GM12865 (cell line): ENCODE data around the gene ZC3H7B.
"Not testable (repeated sequence)": the region's sequence is repeated elsewhere in the genome, so short reads cannot be mapped to it uniquely, and the experiment has no call there.

Experiments
- DNase-seq: peaks from one replicate; pipeline ENCODE4 v3.0.0; 2010; ENCODE audit warnings: low read depth
- H3K4me3 ChIP-seq: 2 replicates; pipeline ENCODE4 v1.5.1; 2011; ENCODE audit warnings: mild to moderate bottlenecking, low read depth, low read length, control low read depth
- TF ChIP-seq, protein P1 (sequence below): IDR thresholded peaks from 2 replicates; pipeline ENCODE4 v1.5.1; 2011; ENCODE audit warnings: low read length, control low read depth, low read depth, inconsistent platforms; ENCODE audit not compliant: insufficient read depth; ENCODE audit errors: missing control alignments

ZC3H7B gene

DNA sequence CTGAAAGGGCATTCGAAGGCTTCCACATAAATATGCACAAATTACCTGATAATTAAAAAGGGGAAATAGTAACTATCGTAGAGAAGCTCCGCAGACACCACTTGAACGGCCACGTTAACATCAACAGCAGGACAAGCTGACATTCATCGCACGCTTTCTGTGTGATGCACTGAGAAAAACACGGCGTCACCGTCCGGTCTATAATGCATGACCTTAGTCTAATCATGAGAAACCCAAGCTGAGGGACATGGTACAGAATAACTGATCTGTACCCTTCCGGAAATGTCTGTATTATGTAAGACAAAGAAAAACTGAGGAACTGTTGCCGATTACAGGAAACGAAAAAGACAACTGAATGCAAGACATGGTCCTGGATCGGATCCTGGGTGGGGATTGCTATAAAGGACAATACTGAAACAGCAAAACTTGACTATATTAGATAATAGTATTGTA, 14.7 kb upstream of the ZC3H7B start:
- DNase-seq: peak; percentile 74
- H3K4me3 ChIP-seq: peak overlapping the region; percentile 94
- TF ChIP-seq, protein P1, sequence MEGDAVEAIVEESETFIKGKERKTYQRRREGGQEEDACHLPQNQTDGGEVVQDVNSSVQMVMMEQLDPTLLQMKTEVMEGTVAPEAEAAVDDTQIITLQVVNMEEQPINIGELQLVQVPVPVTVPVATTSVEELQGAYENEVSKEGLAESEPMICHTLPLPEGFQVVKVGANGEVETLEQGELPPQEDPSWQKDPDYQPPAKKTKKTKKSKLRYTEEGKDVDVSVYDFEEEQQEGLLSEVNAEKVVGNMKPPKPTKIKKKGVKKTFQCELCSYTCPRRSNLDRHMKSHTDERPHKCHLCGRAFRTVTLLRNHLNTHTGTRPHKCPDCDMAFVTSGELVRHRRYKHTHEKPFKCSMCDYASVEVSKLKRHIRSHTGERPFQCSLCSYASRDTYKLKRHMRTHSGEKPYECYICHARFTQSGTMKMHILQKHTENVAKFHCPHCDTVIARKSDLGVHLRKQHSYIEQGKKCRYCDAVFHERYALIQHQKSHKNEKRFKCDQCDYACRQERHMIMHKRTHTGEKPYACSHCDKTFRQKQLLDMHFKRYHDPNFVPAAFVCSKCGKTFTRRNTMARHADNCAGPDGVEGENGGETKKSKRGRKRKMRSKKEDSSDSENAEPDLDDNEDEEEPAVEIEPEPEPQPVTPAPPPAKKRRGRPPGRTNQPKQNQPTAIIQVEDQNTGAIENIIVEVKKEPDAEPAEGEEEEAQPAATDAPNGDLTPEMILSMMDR: no peak

DNA sequence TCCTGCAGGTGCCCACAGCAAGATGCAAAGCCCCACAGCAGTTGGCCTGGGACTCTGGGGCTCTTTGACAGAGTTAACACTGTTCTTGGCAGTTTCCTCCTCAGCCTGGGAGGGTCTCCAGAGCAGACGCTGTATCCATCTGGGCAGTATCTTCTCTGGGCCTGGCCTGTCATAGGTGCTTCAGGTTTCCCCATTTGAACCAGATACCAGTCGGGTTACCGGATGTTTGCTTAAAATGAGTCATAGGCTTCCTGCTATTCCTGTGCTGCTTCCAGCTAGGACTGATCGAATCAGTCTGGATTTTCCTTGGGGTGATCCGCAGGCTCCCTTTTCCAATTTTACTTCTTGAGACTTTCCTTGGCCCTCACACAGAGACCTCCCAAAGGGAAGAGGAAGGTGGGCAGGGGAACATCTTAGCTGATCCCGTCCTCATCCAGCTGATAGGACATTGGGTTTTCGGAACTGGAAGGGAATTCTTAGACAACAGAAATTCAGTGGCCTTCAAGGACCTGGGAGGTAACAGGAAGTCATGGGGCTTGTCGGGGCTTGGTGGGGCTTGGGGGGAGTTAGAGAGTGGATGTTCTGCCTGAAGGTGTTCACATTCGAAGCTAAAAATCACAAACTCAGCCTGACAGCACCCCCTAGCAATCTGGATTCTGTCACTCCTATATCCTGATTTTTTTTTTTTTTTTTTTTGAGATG, 12.9 kb upstream of the ZC3H7B start:
- no peak overlapping the region for H3K4me3 ChIP-seq
- no peak for DNase-seq
- TF ChIP-seq, protein P1: no peak

DNA sequence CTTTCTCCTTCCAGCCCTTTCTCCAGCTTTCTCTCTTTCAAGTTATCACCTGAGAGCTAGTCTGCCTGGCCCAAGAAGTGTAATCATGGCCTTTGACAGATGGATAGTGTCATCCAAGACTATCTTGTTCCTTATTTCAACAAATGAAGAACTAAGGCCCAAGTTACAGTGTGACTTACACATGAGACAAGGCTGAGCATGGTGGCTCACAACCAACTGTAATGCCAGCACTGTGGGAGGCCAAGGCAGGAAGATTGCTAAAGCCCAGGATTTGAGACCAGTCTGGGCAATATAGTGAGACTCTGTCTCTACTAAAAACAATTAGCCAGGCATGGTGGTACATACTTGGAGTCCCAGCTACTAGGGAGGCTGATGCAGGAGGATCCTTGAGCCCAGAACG, 11.7 kb upstream of the ZC3H7B start:
- TF ChIP-seq, protein P1: no peak
- no peak for DNase-seq
- H3K4me3 ChIP-seq: no peak overlapping the region

DNA sequence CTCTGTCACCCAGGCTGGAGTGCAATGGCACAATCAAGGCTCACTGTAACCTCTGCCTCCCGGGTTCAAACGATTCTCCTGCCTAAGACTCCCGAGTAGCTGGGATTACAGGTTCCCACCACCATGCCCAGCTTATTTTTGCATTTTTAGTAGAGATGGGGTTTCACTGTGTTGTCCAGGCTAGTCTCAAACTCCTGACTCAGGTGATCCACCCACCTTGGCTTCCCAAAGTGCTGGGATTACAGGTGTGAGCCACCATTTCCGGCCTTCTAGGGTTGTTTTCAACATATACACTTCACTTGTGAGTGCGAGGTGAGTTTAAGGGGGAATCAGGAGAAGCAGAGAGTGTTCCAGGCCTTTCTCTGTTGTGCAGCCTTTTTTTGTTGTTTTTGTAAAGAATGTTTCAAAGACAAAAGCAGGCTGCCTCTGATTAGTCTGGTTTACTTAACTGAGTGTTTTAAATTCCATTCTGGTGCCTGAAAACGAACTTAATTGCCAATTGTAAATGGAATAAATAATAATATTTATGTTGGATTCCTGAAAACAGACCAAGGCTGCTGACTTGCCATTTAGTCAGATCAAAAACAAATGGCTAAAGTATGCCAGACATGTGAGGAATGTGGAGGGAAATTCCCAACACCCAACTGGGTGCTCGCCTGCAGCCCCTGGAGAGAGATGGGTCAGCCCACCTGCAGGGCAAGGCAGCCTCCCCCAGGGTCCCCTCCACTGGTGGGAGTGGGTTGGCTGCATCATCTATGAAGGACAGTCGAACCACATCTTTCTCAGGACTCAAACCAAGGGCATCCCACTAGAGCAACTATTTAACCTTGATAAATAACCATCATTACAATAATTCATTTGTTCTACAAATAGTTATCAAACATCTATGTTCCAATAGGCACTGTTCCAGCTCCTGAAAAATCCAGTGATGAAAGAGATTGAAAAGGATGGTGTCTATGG, 10.8 kb upstream of the ZC3H7B start:
- TF ChIP-seq, protein P1: no peak
- no peak for DNase-seq
- H3K4me3 ChIP-seq: no peak overlapping the region

DNA sequence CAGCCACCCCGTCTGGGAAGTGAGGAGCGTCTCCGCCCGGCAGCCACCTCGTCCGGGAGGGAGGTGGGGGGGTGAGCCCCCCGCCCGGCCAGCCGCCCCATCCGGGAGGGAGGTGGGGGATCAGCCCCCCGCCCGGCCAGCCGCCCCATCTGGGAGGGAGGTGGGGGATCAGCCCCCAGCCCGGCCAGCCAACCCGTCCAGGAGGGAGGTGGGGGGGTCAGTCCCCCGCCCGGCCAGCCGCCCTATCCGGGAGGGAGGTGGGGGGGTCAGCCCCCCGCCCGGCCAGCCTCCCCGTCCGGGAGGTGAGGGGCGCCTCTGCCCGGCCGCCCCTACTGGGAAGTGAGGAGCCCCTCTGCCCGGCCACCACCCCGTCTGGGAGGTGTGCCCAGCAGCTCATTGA, 6.5 kb upstream of the ZC3H7B start:
- not testable (repeated sequence) for H3K4me3 ChIP-seq, DNase-seq

DNA sequence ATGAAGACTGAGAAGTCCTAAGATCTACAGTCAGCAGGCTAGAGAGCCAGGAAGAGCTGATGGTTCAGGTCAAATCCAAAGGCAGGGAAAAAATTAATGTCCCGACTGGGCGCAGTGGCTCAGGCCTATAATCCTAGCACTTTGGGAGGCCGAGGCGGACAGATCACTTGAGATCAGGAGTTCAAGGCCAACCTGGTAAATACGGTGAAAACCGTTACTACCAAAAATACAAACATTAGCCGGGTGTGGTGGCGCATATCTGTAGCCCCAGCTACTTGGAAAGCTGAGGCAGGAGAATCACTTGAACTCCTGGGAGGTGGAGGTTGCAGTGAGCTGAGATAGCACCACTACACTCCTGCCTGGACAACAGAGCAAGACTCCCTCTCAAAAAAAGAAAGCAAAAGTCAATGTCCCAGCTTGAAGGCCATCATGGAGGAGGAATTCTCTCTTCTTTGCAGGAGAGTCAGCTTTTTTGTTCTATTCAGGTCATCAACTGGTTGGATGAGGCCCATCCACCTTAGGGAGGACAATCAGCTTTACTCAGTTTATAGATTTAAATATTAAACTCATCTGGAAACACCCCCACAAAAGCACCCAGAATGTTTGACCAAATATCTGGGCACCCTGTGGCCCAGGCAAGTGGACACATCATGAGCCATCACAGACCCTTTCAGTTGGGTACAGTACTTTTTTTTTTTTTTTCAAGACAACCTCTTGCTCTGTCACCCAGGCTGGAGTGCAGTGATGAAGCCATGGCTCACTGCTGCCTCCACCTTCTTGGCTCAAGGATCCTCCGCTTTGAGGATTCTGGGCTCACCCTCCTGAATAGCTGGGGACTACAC, 4.3 kb upstream of the ZC3H7B start:
- DNase-seq: no peak
- TF ChIP-seq, protein P1: no peak
- H3K4me3 ChIP-seq: no peak overlapping the region

DNA sequence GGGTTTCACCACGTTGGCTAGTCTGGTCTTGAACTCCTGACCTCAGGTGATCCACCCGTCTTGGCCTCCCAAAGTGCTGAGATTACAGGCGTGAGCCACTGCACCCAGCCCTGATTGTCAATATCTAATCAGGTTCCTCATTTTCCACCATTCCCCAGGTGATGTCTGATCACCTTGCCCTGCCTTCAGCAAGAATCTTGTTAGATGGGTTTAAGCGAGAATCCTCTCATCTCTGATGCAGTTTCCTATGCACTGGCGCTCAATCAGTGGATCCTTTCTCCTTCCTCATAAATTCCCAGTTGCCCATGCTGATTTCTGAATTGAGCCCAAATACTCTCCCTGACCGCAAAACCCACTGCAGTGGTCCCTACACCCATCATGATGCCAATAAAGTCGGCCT, 664 bp upstream of the ZC3H7B start:
- H3K4me3 ChIP-seq: peak overlapping the region; percentile 88
- TF ChIP-seq, protein P1: no peak
- no peak for DNase-seq
